LNCaP clone FGC (cell line): ENCODE data around the gene CENPK.
"Not testable (repeated sequence)": the region's sequence is repeated elsewhere in the genome, so short reads cannot be mapped to it uniquely, and the experiment has no call there.

ENCODE experiments used
- DNase-seq: peaks from one replicate; pipeline ENCODE4 v3.0.0-alpha.2; 2011; ENCODE audit warnings: low read depth
- H3K4me3 ChIP-seq: 2 replicates; pipeline ENCODE4 v1.5.1; 2011; ENCODE audit warnings: mild to moderate bottlenecking, low read depth, low read length, control low read depth
- CTCF ChIP-seq: IDR thresholded peaks from 2 replicates; pipeline ENCODE4 v1.5.1; 2012; ENCODE audit warnings: mild to moderate bottlenecking; ENCODE audit not compliant: control insufficient read depth, insufficient read depth; ENCODE audit errors: extremely low read depth

The CENPK gene

GRCh38 chr5:65508978-65509377 is 54.0 kb downstream of the CENPK start:
- no peak for TF ChIP-seq CTCF
- H3K4me3 ChIP-seq: no peak overlapping the region
- no peak for DNase-seq

GRCh38 chr5:65506961-65507360 is 56.0 kb downstream of the CENPK start:
- H3K4me3 ChIP-seq: no peak overlapping the region
- TF ChIP-seq CTCF: no peak
- no peak for DNase-seq

GRCh38 chr5:65489119-65489518 is 73.8 kb downstream of the CENPK start:
- no peak for TF ChIP-seq CTCF
- DNase-seq: no peak
- H3K4me3 ChIP-seq: no peak overlapping the region

- not testable (repeated sequence) for DNase-seq, H3K4me3 ChIP-seq
These were observed 74.8 kb downstream of the CENPK start for GRCh38 chr5:65488038-65488687.

- not testable (repeated sequence) for DNase-seq, H3K4me3 ChIP-seq
These were observed 76.2 kb downstream of the CENPK start for GRCh38 chr5:65486803-65487202.

- H3K4me3 ChIP-seq: no peak overlapping the region
- DNase-seq: no peak
- no peak for TF ChIP-seq CTCF
These were observed 77.6 kb downstream of the CENPK start for GRCh38 chr5:65485405-65485804.

- DNase-seq: peak; percentile 39
- TF ChIP-seq CTCF: peak; percentile 64
- H3K4me3 ChIP-seq: no peak overlapping the region
These were observed 79.2 kb downstream of the CENPK start for GRCh38 chr5:65483546-65484346.
